DLD1 (cell line): ENCODE measurements around the gene LYPLAL1.
"Not testable (repeated sequence)": the region's sequence is repeated elsewhere in the genome, so short reads cannot be mapped to it uniquely, and the experiment has no call there.

Experiments
- in situ Hi-C: cut with HindIII; loops from 2 replicates; pipeline ENCODE4 v1.10.0; 2017; ENCODE audit warnings: low sequenced_read_pairs

LYPLAL1 gene

GRCh38 chr1:219161371-219161770 lies 12.3 kb upstream of the LYPLAL1 start:
- in situ Hi-C loops: no loop called here

GRCh38 chr1:219163401-219163954 lies 10.2 kb upstream of the LYPLAL1 start:
- in situ Hi-C loops: no loop called here

GRCh38 chr1:219171192-219171935 lies 2.3 kb upstream of the LYPLAL1 start:
- in situ Hi-C loops: no loop called here

GRCh38 chr1:219172821-219173220 lies 857 bp upstream of the LYPLAL1 start:
- in situ Hi-C loops: no loop called here

GRCh38 chr1:219173434-219173757 lies 282 bp upstream of the LYPLAL1 start:
- in situ Hi-C loops: no loop called here

GRCh38 chr1:219174460-219175211 lies 958 bp downstream of the LYPLAL1 start:
- in situ Hi-C loops: no loop called here

- in situ Hi-C loops: no loop called here
Measured at GRCh38 chr1:219175212-219175564, 1.5 kb downstream of the LYPLAL1 start.

- in situ Hi-C loops: no loop called here
Measured at GRCh38 chr1:219176168-219176567, 2.5 kb downstream of the LYPLAL1 start.

GRCh38 chr1:219177363-219177762 lies 3.7 kb downstream of the LYPLAL1 start:
- in situ Hi-C loops: no loop called here

GRCh38 chr1:219177940-219178339 lies 4.3 kb downstream of the LYPLAL1 start:
- in situ Hi-C loops: no loop called here

- in situ Hi-C loops: no loop called here
Measured at GRCh38 chr1:219179293-219179692, 5.6 kb downstream of the LYPLAL1 start.

- in situ Hi-C loops: no loop called here
Measured at GRCh38 chr1:219184337-219184736, 10.7 kb downstream of the LYPLAL1 start.

GRCh38 chr1:219185486-219186117 lies 11.9 kb downstream of the LYPLAL1 start:
- in situ Hi-C loops: no loop called here

- in situ Hi-C loops: no loop called here
Measured at GRCh38 chr1:219188331-219188803, 14.7 kb downstream of the LYPLAL1 start.

- in situ Hi-C loops: no loop called here
Measured at GRCh38 chr1:219189021-219189824, 15.5 kb downstream of the LYPLAL1 start.

- in situ Hi-C loops: no loop called here
Measured at GRCh38 chr1:219189952-219190351, 16.3 kb downstream of the LYPLAL1 start.

GRCh38 chr1:219190605-219191004 lies 16.9 kb downstream of the LYPLAL1 start:
- in situ Hi-C loops: no loop called here

- in situ Hi-C loops: not testable (repeated sequence)
Measured at GRCh38 chr1:219195833-219196232, 22.2 kb downstream of the LYPLAL1 start.

GRCh38 chr1:219201656-219202055 lies 28.0 kb downstream of the LYPLAL1 start:
- in situ Hi-C loops: no loop called here

GRCh38 chr1:219202567-219202966 lies 28.9 kb downstream of the LYPLAL1 start:
- in situ Hi-C loops: no loop called here

GRCh38 chr1:219206350-219206749 lies 32.7 kb downstream of the LYPLAL1 start:
- in situ Hi-C loops: no loop called here
